C4-2B (cell line): ENCODE results near the gene HRH2.

Source experiments
- ZFX ChIP-seq: fragments of 450-650 bp; IDR thresholded peaks from 2 replicates; pipeline ENCODE4 v1.6.1; 2017
- TF ChIP-seq, protein P1 (sequence below): fragments of 450-650 bp; conservative IDR thresholded peaks from 2 replicates; pipeline ENCODE4 v1.5.1; 2017; ENCODE audit warnings: mild to moderate bottlenecking

- TF ChIP-seq, protein P1, sequence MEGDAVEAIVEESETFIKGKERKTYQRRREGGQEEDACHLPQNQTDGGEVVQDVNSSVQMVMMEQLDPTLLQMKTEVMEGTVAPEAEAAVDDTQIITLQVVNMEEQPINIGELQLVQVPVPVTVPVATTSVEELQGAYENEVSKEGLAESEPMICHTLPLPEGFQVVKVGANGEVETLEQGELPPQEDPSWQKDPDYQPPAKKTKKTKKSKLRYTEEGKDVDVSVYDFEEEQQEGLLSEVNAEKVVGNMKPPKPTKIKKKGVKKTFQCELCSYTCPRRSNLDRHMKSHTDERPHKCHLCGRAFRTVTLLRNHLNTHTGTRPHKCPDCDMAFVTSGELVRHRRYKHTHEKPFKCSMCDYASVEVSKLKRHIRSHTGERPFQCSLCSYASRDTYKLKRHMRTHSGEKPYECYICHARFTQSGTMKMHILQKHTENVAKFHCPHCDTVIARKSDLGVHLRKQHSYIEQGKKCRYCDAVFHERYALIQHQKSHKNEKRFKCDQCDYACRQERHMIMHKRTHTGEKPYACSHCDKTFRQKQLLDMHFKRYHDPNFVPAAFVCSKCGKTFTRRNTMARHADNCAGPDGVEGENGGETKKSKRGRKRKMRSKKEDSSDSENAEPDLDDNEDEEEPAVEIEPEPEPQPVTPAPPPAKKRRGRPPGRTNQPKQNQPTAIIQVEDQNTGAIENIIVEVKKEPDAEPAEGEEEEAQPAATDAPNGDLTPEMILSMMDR: no peak
- no peak for TF ChIP-seq ZFX
Measured at GRCh38 chr5:175638305-175638704, 19.6 kb upstream of the HRH2 start.
